Liver (tissue), 9 donors: ENCODE data around the gene SLAIN1. TPM values are rescaled to one million over a fixed set of nuclear protein-coding genes. Genes with fewer than 3 reads are reported as not detected.

Experiments used
- DNase-seq: peaks from one replicate; pipeline ENCODE4 v3.0.0-alpha.2; 2017; ENCODE audit warnings: low spot score
- H3K27ac ChIP-seq, 2 donors: one replicate each; pipeline ENCODE4 v1.7.0; 2013; ENCODE audit warnings: inconsistent platforms in 2 of 2, low read length in 2 of 2, control low read depth in 1 of 2, low read depth in 1 of 2, mild to moderate bottlenecking in 1 of 2
- H3K27me3 ChIP-seq, 4 donors: one replicate each; pipeline versions ENCODE4 v1.6.1 to v1.7.0; 2013; ENCODE audit warnings: low read length in 3 of 4, inconsistent platforms in 1 of 4, mild to moderate bottlenecking in 1 of 4, moderate library complexity in 1 of 4; ENCODE audit not compliant: control insufficient read depth in 4 of 4, insufficient read depth in 4 of 4
- H3K36me3 ChIP-seq, 4 donors: one replicate each; pipeline versions ENCODE4 v1.6.1 to v1.7.0; 2013; ENCODE audit warnings: low read length in 3 of 4, mild to moderate bottlenecking in 3 of 4, low read depth in 1 of 4, moderate library complexity in 1 of 4; ENCODE audit not compliant: control insufficient read depth in 4 of 4, insufficient read depth in 3 of 4
- H3K4me1 ChIP-seq, 4 donors: one replicate each; pipeline versions ENCODE4 v1.6.1 to v1.7.0; 2013; ENCODE audit warnings: low read length in 3 of 4, mild to moderate bottlenecking in 3 of 4, moderate library complexity in 1 of 4; ENCODE audit not compliant: control insufficient read depth in 4 of 4, insufficient read depth in 4 of 4
- H3K4me3 ChIP-seq, 3 donors: one replicate each; pipeline versions ENCODE4 v1.6.1 to v1.7.0; 2013; ENCODE audit warnings: low read length in 3 of 3, control low read depth in 1 of 3, low read depth in 1 of 3, mild to moderate bottlenecking in 1 of 3
- H3K9ac ChIP-seq, 2 donors: one replicate each; pipeline ENCODE4 v1.7.0; 2013; ENCODE audit warnings: low read length in 2 of 2, mild to moderate bottlenecking in 2 of 2, moderate library complexity in 2 of 2, control low read depth in 1 of 2, low read depth in 1 of 2
- H3K9me3 ChIP-seq, 4 donors: one replicate each; pipeline versions ENCODE4 v1.6.1 to v1.7.0; 2013; ENCODE audit warnings: low read length in 3 of 4; ENCODE audit not compliant: control insufficient read depth in 4 of 4
- EGR1 ChIP-seq, 2 donors: IDR thresholded peaks; 2 replicates each; pipeline ENCODE4 v1.6.1; 2016 to 2018; ENCODE audit warnings: antibody characterized with exemption in 2 of 2, low read depth in 2 of 2
- FOXA1 ChIP-seq: IDR thresholded peaks from 2 replicates; pipeline ENCODE4 v1.6.1; 2016; ENCODE audit warnings: antibody characterized with exemption
- FOXA2 ChIP-seq: IDR thresholded peaks from 2 replicates; pipeline ENCODE4 v1.6.1; 2016; ENCODE audit warnings: antibody characterized with exemption
- GABPA ChIP-seq, 2 donors: IDR thresholded peaks in 1 of 2; conservative IDR thresholded peaks in 1 of 2; 2 replicates each; pipeline ENCODE4 v1.6.1; 2016; ENCODE audit warnings: antibody characterized with exemption in 2 of 2, mild to moderate bottlenecking in 1 of 2, moderate library complexity in 1 of 2
- HNF4A ChIP-seq, 2 donors: conservative IDR thresholded peaks; 2 replicates each; pipeline ENCODE4 v1.6.1; 2016; ENCODE audit warnings: antibody characterized with exemption in 2 of 2, mild to moderate bottlenecking in 2 of 2
- HNF4G ChIP-seq: IDR thresholded peaks from 2 replicates; pipeline ENCODE4 v1.6.1; 2016; ENCODE audit warnings: antibody characterized with exemption
- JUND ChIP-seq, 2 donors: IDR thresholded peaks; 2 replicates each; pipeline ENCODE4 v1.6.1; 2016; ENCODE audit warnings: antibody characterized with exemption in 2 of 2
- NR2F2 ChIP-seq: IDR thresholded peaks from 2 replicates; pipeline ENCODE4 v1.6.1; 2016; ENCODE audit warnings: antibody characterized with exemption
- RAD21 ChIP-seq, 2 donors: IDR thresholded peaks; 2 replicates each; pipeline ENCODE4 v1.6.1; 2016; ENCODE audit warnings: antibody characterized with exemption in 2 of 2, mild to moderate bottlenecking in 2 of 2
- RXRA ChIP-seq, 2 donors: IDR thresholded peaks; 2 replicates each; pipeline ENCODE4 v1.6.1; 2017 to 2018; ENCODE audit warnings: antibody characterized with exemption in 2 of 2, mild to moderate bottlenecking in 1 of 2
- SP1 ChIP-seq: IDR thresholded peaks from 2 replicates; pipeline ENCODE4 v1.6.1; 2018; ENCODE audit warnings: antibody characterized with exemption, mild to moderate bottlenecking
- YY1 ChIP-seq: IDR thresholded peaks from 2 replicates; pipeline ENCODE4 v1.6.1; 2016; ENCODE audit warnings: antibody characterized with exemption, mild to moderate bottlenecking
- WGBS: extraction: QIAGEN DNeasy Blood & Tissue Kit; methylation state at CpG from one replicate; pipeline ENCODE4 v1.1.7; 2013; 5-methylcytosine and 5-hydroxymethylcytosine counted together
- polyA plus RNA-seq, 2 donors: library from polyadenylated mRNA; stranded (reverse) in 1 of 2; unstranded in 1 of 2; fragments of 200-250 nt in 1 of 2; fragments of >200 nt in 1 of 2; fragmentation: Nextera tagmentation in 1 of 2; extraction: Ambion mirVana in 1 of 2; gene quantifications; one replicate each; pipeline versions ENCODE4 v1.2.1 to v1.2.3, GENCODE V29; 2013 to 2015
- total RNA-seq, 2 donors: library from RNA; depleted of rRNA; stranded (reverse); fragments of >200 nt; gene quantifications; one replicate each; pipeline ENCODE4 v1.2.3, GENCODE V29; 2014
- TF ChIP-seq, protein P1 (sequence below): IDR thresholded peaks from 2 replicates; pipeline ENCODE4 v1.6.1; 2016; ENCODE audit warnings: antibody characterized with exemption
- TF ChIP-seq, protein P2 (sequence below): IDR thresholded peaks from 2 replicates; pipeline ENCODE4 v1.6.1; 2016; ENCODE audit warnings: antibody characterized with exemption
- TF ChIP-seq, protein P3 (sequence below): IDR thresholded peaks from 2 replicates; pipeline ENCODE4 v1.6.1; 2016; ENCODE audit warnings: antibody characterized with exemption, mild to moderate bottlenecking
- TF ChIP-seq, protein P4 (sequence below): IDR thresholded peaks from 2 replicates; pipeline ENCODE4 v1.6.1; 2016; ENCODE audit warnings: antibody characterized with exemption
- donor health status: healthy.
- donor health status: healthy.
- donor health status: healthy.
- donor health status: healthy.
- donor health status: healthy.

The SLAIN1 gene
- total and polyA plus RNA-seq, 4 donors, result 1.9 to 7.9 (median 7.1) TPM

DNA sequence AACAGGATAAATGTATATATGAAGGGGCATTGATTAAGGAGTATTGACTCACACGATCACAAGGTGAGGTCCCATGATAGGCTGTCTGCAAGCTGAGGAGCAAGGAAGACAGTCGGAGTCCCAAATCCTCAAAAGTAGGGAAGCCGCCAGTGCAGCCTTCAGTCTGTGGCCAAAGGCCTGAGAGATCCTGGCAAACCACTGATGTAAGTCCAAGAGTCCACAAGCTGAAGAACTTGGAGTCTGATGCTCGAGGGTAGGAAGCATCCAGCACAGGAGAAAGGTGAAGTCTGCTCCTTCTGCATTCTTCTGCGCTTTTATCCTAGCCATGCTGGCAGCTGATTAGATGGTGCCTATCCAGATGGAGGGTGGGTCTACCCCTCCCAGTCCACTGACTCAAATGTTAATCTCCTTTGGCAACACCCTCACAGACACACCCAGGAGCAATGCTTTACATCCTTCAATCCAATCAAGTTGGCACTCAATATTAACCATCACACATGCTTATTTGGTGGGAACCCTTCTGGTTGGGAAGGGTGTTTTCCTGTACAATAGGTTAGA lies 55.1 kb downstream of the SLAIN1 start (continued):
- TF ChIP-seq YY1 (no peak), HNF4G (no peak), FOXA2 (no peak), SP1 (no peak)
- TF ChIP-seq, protein P1, sequence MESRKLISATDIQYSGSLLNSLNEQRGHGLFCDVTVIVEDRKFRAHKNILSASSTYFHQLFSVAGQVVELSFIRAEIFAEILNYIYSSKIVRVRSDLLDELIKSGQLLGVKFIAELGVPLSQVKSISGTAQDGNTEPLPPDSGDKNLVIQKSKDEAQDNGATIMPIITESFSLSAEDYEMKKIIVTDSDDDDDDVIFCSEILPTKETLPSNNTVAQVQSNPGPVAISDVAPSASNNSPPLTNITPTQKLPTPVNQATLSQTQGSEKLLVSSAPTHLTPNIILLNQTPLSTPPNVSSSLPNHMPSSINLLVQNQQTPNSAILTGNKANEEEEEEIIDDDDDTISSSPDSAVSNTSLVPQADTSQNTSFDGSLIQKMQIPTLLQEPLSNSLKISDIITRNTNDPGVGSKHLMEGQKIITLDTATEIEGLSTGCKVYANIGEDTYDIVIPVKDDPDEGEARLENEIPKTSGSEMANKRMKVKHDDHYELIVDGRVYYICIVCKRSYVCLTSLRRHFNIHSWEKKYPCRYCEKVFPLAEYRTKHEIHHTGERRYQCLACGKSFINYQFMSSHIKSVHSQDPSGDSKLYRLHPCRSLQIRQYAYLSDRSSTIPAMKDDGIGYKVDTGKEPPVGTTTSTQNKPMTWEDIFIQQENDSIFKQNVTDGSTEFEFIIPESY, result no peak
- TF ChIP-seq, protein P2, sequence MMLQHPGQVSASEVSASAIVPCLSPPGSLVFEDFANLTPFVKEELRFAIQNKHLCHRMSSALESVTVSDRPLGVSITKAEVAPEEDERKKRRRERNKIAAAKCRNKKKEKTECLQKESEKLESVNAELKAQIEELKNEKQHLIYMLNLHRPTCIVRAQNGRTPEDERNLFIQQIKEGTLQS, result no peak

DNA sequence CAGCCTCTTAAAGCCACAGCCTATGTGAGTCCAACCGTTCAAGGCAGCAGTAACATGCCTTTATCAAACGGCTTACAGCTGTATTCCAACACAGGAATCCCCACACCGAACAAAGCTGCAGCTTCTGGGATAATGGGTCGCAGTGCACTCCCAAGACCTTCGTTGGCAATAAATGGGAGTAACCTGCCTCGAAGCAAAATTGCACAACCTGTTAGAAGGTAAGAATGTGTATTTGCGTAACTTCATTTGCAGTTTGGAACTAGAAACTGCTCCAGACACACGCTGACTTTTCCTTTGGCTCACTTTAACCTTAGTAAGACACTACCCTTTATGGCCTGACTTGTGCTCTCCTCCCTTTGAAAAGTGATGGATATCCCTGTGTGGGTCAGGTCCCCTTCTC lies 63.4 kb downstream of the SLAIN1 start:
- 65% methylated on average over 8 of the region's 8 CpGs for WGBS
- Histone ChIP-seq H3K9me3 (no peaks in the 10 kb centered on the region), H3K27ac (no peak overlapping the region), H3K4me3 (no peak overlapping the region), H3K27me3 (no peaks in the 10 kb centered on the region), H3K36me3 (peaks cover 0 to 6% (median 1%) of the 10 kb centered on the region in 4 donors), H3K9ac (no peak overlapping the region), H3K4me1 (peaks cover 0 to 10% (median under 1%) of the 10 kb centered on the region in 4 donors)
- no peak for DNase-seq
- no peak for TF ChIP-seq SP1
- no peak for TF ChIP-seq GABPA (IDR thresholded peaks at IDR 0.05 in 1 of 2, conservative IDR thresholded peaks at IDR 0.05 in 1 of 2)
- TF ChIP-seq, protein P1, result no peak
- TF ChIP-seq FOXA1, result no peak
- TF ChIP-seq, protein P3, sequence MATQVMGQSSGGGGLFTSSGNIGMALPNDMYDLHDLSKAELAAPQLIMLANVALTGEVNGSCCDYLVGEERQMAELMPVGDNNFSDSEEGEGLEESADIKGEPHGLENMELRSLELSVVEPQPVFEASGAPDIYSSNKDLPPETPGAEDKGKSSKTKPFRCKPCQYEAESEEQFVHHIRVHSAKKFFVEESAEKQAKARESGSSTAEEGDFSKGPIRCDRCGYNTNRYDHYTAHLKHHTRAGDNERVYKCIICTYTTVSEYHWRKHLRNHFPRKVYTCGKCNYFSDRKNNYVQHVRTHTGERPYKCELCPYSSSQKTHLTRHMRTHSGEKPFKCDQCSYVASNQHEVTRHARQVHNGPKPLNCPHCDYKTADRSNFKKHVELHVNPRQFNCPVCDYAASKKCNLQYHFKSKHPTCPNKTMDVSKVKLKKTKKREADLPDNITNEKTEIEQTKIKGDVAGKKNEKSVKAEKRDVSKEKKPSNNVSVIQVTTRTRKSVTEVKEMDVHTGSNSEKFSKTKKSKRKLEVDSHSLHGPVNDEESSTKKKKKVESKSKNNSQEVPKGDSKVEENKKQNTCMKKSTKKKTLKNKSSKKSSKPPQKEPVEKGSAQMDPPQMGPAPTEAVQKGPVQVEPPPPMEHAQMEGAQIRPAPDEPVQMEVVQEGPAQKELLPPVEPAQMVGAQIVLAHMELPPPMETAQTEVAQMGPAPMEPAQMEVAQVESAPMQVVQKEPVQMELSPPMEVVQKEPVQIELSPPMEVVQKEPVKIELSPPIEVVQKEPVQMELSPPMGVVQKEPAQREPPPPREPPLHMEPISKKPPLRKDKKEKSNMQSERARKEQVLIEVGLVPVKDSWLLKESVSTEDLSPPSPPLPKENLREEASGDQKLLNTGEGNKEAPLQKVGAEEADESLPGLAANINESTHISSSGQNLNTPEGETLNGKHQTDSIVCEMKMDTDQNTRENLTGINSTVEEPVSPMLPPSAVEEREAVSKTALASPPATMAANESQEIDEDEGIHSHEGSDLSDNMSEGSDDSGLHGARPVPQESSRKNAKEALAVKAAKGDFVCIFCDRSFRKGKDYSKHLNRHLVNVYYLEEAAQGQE, result no peak
- TF ChIP-seq FOXA2, result no peak

DNA sequence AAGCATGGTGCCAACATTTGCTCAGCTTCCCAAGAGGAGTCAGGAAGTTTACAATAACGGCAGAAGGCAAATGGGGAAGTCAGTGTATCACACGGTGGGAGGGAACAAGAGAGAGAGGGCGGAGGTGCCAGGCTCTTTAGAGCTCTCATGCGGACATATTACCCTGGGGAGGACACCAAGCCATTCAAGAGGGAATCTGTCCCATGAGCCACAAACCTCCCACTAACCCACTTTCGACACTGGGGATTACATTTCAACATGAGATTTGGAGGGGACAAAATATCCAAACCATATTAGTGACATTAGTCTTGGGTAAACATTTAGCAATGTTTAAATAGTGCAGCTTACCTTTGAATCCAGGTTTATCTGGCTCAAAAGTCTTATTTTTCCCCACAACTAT lies 69.9 kb downstream of the SLAIN1 start:
- Histone ChIP-seq H3K9ac (no peak overlapping the region), H3K4me1 (peaks cover 3 to 23% (median 7%) of the 10 kb centered on the region in 4 donors), H3K36me3 (no peaks in the 10 kb centered on the region), H3K27me3 (no peaks in the 10 kb centered on the region), H3K27ac (peak overlapping the region; percentile 65 to 70), H3K9me3 (no peaks in the 10 kb centered on the region), H3K4me3 (no peak overlapping the region)
- DNase-seq, result no peak
- 21% methylated on average over 5 of the region's 5 CpGs for WGBS
- TF ChIP-seq RXRA (IDR thresholded peaks at IDR 0.05) (peak; percentile 44 to 77), GABPA (IDR thresholded peaks at IDR 0.05 in 1 of 2, conservative IDR thresholded peaks at IDR 0.05 in 1 of 2) (no peak), HNF4A (conservative IDR thresholded peaks at IDR 0.05) (peak; percentile 77 to 87), NR2F2 (no peak), RAD21 (IDR thresholded peaks at IDR 0.05) (peak in 1 of 2 donors; percentile 31), SP1 (peak; percentile 71), FOXA2 (peak; percentile 85), EGR1 (IDR thresholded peaks at IDR 0.05; ENCODE audit: low read depth in 2 of 2) (peak in 1 of 2 donors; percentile 30), FOXA1 (peak; percentile 65), JUND (IDR thresholded peaks at IDR 0.05) (peak; percentile 18 to 62)
- TF ChIP-seq, protein P4, sequence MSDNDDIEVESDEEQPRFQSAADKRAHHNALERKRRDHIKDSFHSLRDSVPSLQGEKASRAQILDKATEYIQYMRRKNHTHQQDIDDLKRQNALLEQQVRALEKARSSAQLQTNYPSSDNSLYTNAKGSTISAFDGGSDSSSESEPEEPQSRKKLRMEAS, result peak; percentile 74
- TF ChIP-seq, protein P2, result no peak
- TF ChIP-seq, protein P3, result peak; percentile 76
